ENCODE results near the gene MGAT5.
"Not testable (repeated sequence)": the region's sequence is repeated elsewhere in the genome, so short reads cannot be mapped to it uniquely, and the experiment has no call there.

The MGAT5 gene

DNA sequence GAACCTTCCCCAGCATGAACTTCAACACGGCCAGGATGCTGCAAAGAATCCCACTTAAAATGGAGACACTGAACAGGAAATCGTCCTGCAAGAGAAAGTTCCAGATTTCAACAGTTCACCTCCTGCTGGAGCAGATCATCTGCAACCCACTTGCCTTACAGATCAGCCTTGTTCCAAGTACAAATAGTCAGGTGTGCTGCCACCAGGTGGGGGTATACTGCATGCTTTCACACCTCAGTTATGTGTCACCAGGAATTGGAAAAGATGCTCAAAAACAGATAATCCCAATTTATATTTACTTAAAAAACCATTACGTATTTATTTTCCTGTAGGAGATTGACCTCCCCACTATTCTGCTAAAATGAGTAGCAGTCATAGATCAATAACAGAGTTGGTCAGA, 212.3 kb downstream of the MGAT5 start:
- H3K4me3 ChIP-seq (ENCODE audit: low read depth, low read length), result no peak overlapping the region
- DNase-seq (ENCODE audit: low read depth), result no peak
- no peak for TF ChIP-seq MYC (IDR thresholded peaks at IDR 0.05; ENCODE audit: low read depth, low read length)
- no peak for TF ChIP-seq POLR2A (IDR thresholded peaks at IDR 0.05; ENCODE audit: extremely low read depth, insufficient read length)
- TF ChIP-seq MAX (IDR thresholded peaks at IDR 0.05; ENCODE audit: low read depth, low read length), result no peak

- DNase-seq (ENCODE audit: low read depth), result no peak
- TF ChIP-seq MYC (IDR thresholded peaks at IDR 0.05; ENCODE audit: low read depth, low read length) (no peak), MAX (IDR thresholded peaks at IDR 0.05; ENCODE audit: low read depth, low read length) (no peak), CTCF (IDR thresholded peaks at IDR 0.05; ENCODE audit: low read depth, low read length) (no peak), POLR2A (IDR thresholded peaks at IDR 0.05; ENCODE audit: extremely low read depth, insufficient read length) (no peak)
- no peak overlapping the region for H3K4me3 ChIP-seq (ENCODE audit: low read depth, low read length)
These were observed 214.3 kb downstream of the MGAT5 start for GRCh38 chr2:134468164-134468563.

DNA sequence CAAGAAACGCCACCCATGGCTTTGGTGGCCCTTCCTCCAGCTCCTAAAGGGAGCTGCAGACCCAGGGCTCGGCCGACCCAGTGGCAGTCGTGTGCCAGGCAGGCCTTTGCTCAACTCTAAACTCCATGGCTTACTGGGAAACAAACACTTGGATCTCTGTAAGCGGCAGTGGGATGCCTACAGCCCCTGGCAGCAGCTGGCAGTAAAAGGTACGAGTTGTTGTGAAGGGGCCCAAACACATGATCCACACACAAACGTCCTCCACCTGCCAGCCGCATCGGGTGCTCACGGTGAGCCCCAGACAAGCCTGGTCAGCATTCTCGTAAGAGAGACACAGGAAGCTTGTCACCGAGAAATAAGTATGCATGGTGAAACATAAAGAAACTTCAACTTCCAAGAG, 214.9 kb downstream of the MGAT5 start:
- no peak for DNase-seq (ENCODE audit: low read depth)
- no peak overlapping the region for H3K4me3 ChIP-seq (ENCODE audit: low read depth, low read length)
- no peak for TF ChIP-seq MYC (IDR thresholded peaks at IDR 0.05; ENCODE audit: low read depth, low read length)

DNA sequence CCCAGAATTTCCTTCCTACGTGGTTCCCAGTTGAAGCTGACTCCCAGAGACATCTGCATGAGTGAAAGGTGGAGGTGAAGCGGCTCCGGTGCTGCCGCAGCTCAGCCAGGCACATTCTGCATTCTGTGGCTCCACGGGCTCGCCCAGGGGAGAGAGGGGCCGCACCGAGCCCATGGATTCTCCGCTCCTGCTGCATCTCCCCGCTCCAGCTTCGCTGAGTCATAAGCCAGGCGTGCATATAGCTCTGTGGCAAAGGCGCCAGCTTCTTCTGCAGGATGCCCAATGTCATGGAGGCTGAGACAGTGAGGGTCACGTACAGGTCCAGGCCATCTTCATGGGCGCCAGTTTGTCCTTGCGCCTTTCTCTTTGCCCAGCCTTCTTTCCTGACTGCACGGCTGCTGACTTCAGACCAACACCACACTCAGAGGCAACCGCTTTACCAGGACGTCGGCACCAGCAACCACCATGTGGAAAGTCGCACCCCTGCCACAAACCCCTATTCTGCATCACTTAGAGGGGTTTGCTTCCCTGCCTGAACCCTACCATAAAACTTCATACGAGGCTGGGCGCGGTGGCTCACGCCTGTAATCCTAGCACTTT, 215.7 kb downstream of the MGAT5 start:
- TF ChIP-seq MYC (IDR thresholded peaks at IDR 0.05; ENCODE audit: low read depth, low read length) (no peak), POLR2A (IDR thresholded peaks at IDR 0.05; ENCODE audit: extremely low read depth, insufficient read length) (no peak), MAX (IDR thresholded peaks at IDR 0.05; ENCODE audit: low read depth, low read length) (no peak), CTCF (IDR thresholded peaks at IDR 0.05; ENCODE audit: low read depth, low read length) (no peak)
- DNase-seq (ENCODE audit: low read depth), result no peak

GRCh38 chr2:134470561-134471168, 216.8 kb downstream of the MGAT5 start:
- DNase-seq (ENCODE audit: low read depth), result no peak
- H3K4me3 ChIP-seq (ENCODE audit: low read depth, low read length), result no peak overlapping the region
- TF ChIP-seq CTCF (IDR thresholded peaks at IDR 0.05; ENCODE audit: low read depth, low read length) (no peak), MAX (IDR thresholded peaks at IDR 0.05; ENCODE audit: low read depth, low read length) (no peak), POLR2A (IDR thresholded peaks at IDR 0.05; ENCODE audit: extremely low read depth, insufficient read length) (no peak), MYC (IDR thresholded peaks at IDR 0.05; ENCODE audit: low read depth, low read length) (no peak)

More for the DNA sequence above, 215.7 kb downstream of the MGAT5 start:
- no peak overlapping the region for H3K4me3 ChIP-seq (ENCODE audit: low read depth, low read length)

GRCh38 chr2:134476982-134477381, 223.1 kb downstream of the MGAT5 start:
- DNase-seq (ENCODE audit: low read depth); H3K4me3 ChIP-seq (ENCODE audit: low read depth, low read length): not testable (repeated sequence)

DNA sequence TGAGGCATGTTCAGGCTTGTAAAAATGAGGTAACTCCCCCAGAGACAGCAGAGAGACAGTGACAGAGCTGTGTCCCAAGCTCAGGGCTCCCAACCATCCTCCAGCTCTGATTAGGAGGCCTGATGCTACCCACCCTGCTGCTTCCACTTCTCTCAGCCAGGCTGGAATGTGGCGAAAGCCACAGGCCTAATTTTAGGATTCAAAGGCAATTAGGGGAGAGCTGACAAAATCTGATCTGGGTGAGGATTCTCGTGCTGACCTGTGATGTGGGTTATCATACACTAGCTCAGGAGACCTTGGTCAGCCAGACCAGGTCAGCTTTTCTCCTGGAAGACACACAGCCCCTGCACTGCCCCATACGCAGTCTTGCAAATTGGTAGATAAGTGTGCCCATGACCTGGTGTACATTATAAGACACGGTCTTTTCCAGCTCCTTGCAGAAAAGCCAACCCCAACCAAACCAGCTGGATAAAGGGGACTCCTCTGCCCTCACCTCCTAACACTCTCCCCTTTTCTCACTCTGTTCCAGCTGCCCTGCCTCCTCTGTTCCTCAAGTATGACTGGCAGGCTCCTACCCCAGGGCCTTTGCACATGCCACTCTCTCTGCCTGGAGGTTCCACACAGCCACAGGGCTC, 225.9 kb downstream of the MGAT5 start:
- no peak for TF ChIP-seq MYC (IDR thresholded peaks at IDR 0.05; ENCODE audit: low read depth, low read length)
- TF ChIP-seq CTCF (IDR thresholded peaks at IDR 0.05; ENCODE audit: low read depth, low read length), result no peak
- no peak for TF ChIP-seq POLR2A (IDR thresholded peaks at IDR 0.05; ENCODE audit: extremely low read depth, insufficient read length)
- no peak for TF ChIP-seq MAX (IDR thresholded peaks at IDR 0.05; ENCODE audit: low read depth, low read length)

More for the DNA sequence above, 225.9 kb downstream of the MGAT5 start:
- H3K4me3 ChIP-seq (ENCODE audit: low read depth, low read length), result no peak overlapping the region
- no peak for DNase-seq (ENCODE audit: low read depth)

Data from NB4 (cell line).